PFSK-1 (cell line): ENCODE data around the gene KHDRBS1.

ENCODE experiments used
- FOXP2 ChIP-seq: optimal IDR thresholded peaks from 2 replicates; pipeline ENCODE3; 2011; ENCODE audit warnings: borderline replicate concordance, control low read depth, inconsistent platforms; ENCODE audit not compliant: insufficient read depth; ENCODE audit errors: extremely low read length, extremely low read depth
- POLR2AphosphoS5 ChIP-seq: IDR thresholded peaks from 2 replicates; pipeline ENCODE4 v1.6.1; 2012; ENCODE audit warnings: low read depth, mild to moderate bottlenecking, control low read depth, low read length, moderate library complexity
- REST ChIP-seq, 2 experiments: IDR thresholded peaks; 2 replicates each; pipeline versions ENCODE4 v1.6.1 to v1.8.0; 2011 to 2012; ENCODE audit warnings: low read depth in 2 of 2, low read length in 2 of 2, control low read depth in 1 of 2, inconsistent platforms in 1 of 2, mild to moderate bottlenecking in 1 of 2, moderate library complexity in 1 of 2; ENCODE audit not compliant: insufficient read depth in 1 of 2
- SIN3A ChIP-seq: IDR thresholded peaks from 2 replicates; pipeline ENCODE4 v1.6.1; 2012; ENCODE audit warnings: mild to moderate bottlenecking, low read length, moderate library complexity, borderline replicate concordance; ENCODE audit not compliant: insufficient read depth
- TAF1 ChIP-seq: IDR thresholded peaks from 2 replicates; pipeline ENCODE4 v1.6.1; 2012; ENCODE audit warnings: low read length, control low read depth, borderline replicate concordance; ENCODE audit not compliant: insufficient read depth

GRCh38 chr1:32013386-32014198, at the start of gene KHDRBS1:
- TF ChIP-seq TAF1 (peak; percentile 96), POLR2AphosphoS5 (peak; percentile 77), SIN3A (peak; percentile 70; the same call in 1 of the 2 replicates), REST (IDR thresholded peaks at IDR 0.05; ENCODE audit: insufficient read depth in 1 of 2, low read depth in 2 of 2, low read length in 2 of 2) (peak in 1 of 2 experiments; percentile 29; a peak in 1 of 4 replicates), FOXP2 (peak; percentile 43)
